Right lobe of liver (tissue), 6 donors: ENCODE results near the gene CUL9. TPM values are rescaled to one million over a fixed set of nuclear protein-coding genes. Genes with fewer than 3 reads are reported as not detected.

Source experiments
- ATAC-seq, 4 donors: fragments of 200-7000 bp; cut with Tn5 transposase; one replicate each; pipeline ENCODE4 v1.9.1; 2020; ENCODE audit warnings: mild to moderate bottlenecking in 4 of 4, moderate library complexity in 4 of 4
- DNase-seq, 3 donors: peaks; one replicate each; pipeline ENCODE4 v3.0.0-alpha.2; 2020
- H3K27ac ChIP-seq, 3 donors: fragments of 200-600 bp; one replicate each; pipeline ENCODE4 v1.8.0; 2022
- H3K27me3 ChIP-seq, 2 donors: fragments of 200-600 bp; one replicate each; pipeline ENCODE4 v1.8.0; 2022
- H3K36me3 ChIP-seq, 4 donors: fragments of 200-600 bp; sonication (generic) in 1 of 4; one replicate each; pipeline versions ENCODE4 v1.5.1 to v1.8.0; 2017 to 2022; ENCODE audit warnings: control low read depth in 1 of 4
- H3K4me1 ChIP-seq, 4 donors: fragments of 200-600 bp; sonication (generic) in 1 of 4; one replicate each; pipeline versions ENCODE4 v1.5.1 to v1.8.0; 2017 to 2022; ENCODE audit warnings: control low read depth in 1 of 4
- H3K4me3 ChIP-seq, 3 donors: fragments of 200-600 bp; one replicate each; pipeline ENCODE4 v1.8.0; 2022
- H3K9me3 ChIP-seq, 4 donors: fragments of 200-600 bp; sonication (generic) in 1 of 4; one replicate each; pipeline versions ENCODE4 v1.5.1 to v1.8.0; 2017 to 2022; ENCODE audit warnings: control low read depth in 1 of 4
- CTCF ChIP-seq, 4 donors: fragments of 200-600 bp in 3 of 4; fragments of 450-650 bp in 1 of 4; IDR thresholded peaks; one replicate each; pipeline versions ENCODE4 v1.5.1 to v1.8.0; 2016 to 2022; ENCODE audit warnings: antibody characterized with exemption in 4 of 4, mild to moderate bottlenecking in 2 of 4
- POLR2A ChIP-seq: fragments of 450-650 bp; IDR thresholded peaks from one replicate; pipeline ENCODE4 v1.6.1; 2017; ENCODE audit warnings: antibody characterized with exemption, mild to moderate bottlenecking
- WGBS: methylation state at CpG from one replicate; pipeline ENCODE4 v1.1.6; 2018; ENCODE audit warnings: low coverage, low lambda C conversion rate; ENCODE audit not compliant: insufficient coverage; ENCODE audit errors: missing lambda C conversion rate; 5-methylcytosine and 5-hydroxymethylcytosine counted together
- intact Hi-C, 2 donors: fragments of 100-400 bp; cut with DNase I; formaldehyde crosslinking; loops; one replicate each; pipeline versions ENCODE4 v1.11.2 to v1.14.1; 2022
- total RNA-seq, 6 experiments: library from RNA; depleted of rRNA in 2 of 6; stranded (reverse); fragments of >200 nt in 2 of 6; fragmentation: NEBNext Ultra II Directional in 3 of 6; extraction: Animal tissue kit (Norgen Biotek cat#: 25700) in 3 of 6; gene quantifications; one replicate each; pipeline versions ENCODE4 v1.1.0 to v1.2.4, GENCODE V29; 2016 to 2023
- donor health status: DM: no; HTN: yes; CAD: no.
- donor health status: DM: no; HTN: no; CAD: no.
- donor health status: DM: no; HTN: no; CAD: no.
- donor health status: DM: no; HTN: yes; CAD: no.
- donor health status: DM: no; HTN: yes; CAD: no.

Gene CUL9
- total RNA-seq, 6 experiments from 2014 or later, result 14.4 to 17.7 (median 15.2) TPM

- H3K27me3 ChIP-seq, result no peaks in the 10 kb centered on the region
- 73% methylated on average over 5 of the region's 5 CpGs for WGBS
- H3K4me1 ChIP-seq, result peaks cover 0 to 15% (median 0%) of the 10 kb centered on the region in 4 donors
- H3K4me3 ChIP-seq, result no peak overlapping the region
- ATAC-seq (no peak), DNase-seq (no peak)
- H3K36me3 ChIP-seq, result peaks cover 0 to 44% (median 19%) of the 10 kb centered on the region in 4 donors
- intact Hi-C loops, result no loop called here
- no peak overlapping the region for H3K27ac ChIP-seq
- TF ChIP-seq CTCF (IDR thresholded peaks at IDR 0.05) (no peak), POLR2A (no peak)
- H3K9me3 ChIP-seq, result no peaks in the 10 kb centered on the region
These were observed 1.0 kb upstream of the CUL9 start for GRCh38 chr6:43180985-43181384.

- 39% methylated on average over 9 of the region's 9 CpGs for WGBS
- TF ChIP-seq CTCF (IDR thresholded peaks at IDR 0.05) (no peak), POLR2A (no peak)
- peaks cover 0 to 15% (median 0%) of the 10 kb centered on the region in 4 donors for H3K4me1 ChIP-seq
- H3K27ac ChIP-seq, result peak overlapping the region in 2 of 3 donors; percentile 16 to 34
- H3K27me3 ChIP-seq, result no peaks in the 10 kb centered on the region
- H3K36me3 ChIP-seq, result peaks cover 0 to 38% (median 16%) of the 10 kb centered on the region in 4 donors
- ATAC-seq (no peak), DNase-seq (no peak)
- intact Hi-C loops, result no loop called here
- H3K4me3 ChIP-seq, result peak overlapping the region; percentile 66 to 71 (median 67)
- H3K9me3 ChIP-seq, result no peaks in the 10 kb centered on the region
These were observed 415 bp upstream of the CUL9 start for GRCh38 chr6:43181621-43181941.

GRCh38 chr6:43183441-43183840, 1.4 kb downstream of the CUL9 start:
- TF ChIP-seq CTCF (IDR thresholded peaks at IDR 0.05), result no peak
- no peak for TF ChIP-seq POLR2A
- WGBS, result 92% methylated on average over 4 of the region's 4 CpGs
- intact Hi-C loops, result no loop called here
- H3K4me1 ChIP-seq, result peaks cover 0 to 15% (median 0%) of the 10 kb centered on the region in 4 donors
- no peak overlapping the region for H3K4me3 ChIP-seq
- DNase-seq (no peak), ATAC-seq (no peak)
- H3K36me3 ChIP-seq, result peaks cover 0 to 34% (median 6%) of the 10 kb centered on the region in 4 donors
- no peak overlapping the region for H3K27ac ChIP-seq
- no peaks in the 10 kb centered on the region for H3K9me3 ChIP-seq
- H3K27me3 ChIP-seq, result no peaks in the 10 kb centered on the region

- intact Hi-C loops, result no loop called here
- no peak overlapping the region for H3K4me3 ChIP-seq
- TF ChIP-seq CTCF (IDR thresholded peaks at IDR 0.05) (no peak), POLR2A (no peak)
- H3K27ac ChIP-seq, result no peak overlapping the region
- H3K36me3 ChIP-seq, result peaks cover 0 to 24% (median 1%) of the 10 kb centered on the region in 4 donors
- H3K9me3 ChIP-seq, result no peaks in the 10 kb centered on the region
- peaks cover 0 to 15% (median 0%) of the 10 kb centered on the region in 4 donors for H3K4me1 ChIP-seq
- 77% methylated on average over 6 of the region's 21 CpGs for WGBS
- no peak for DNase-seq
- H3K27me3 ChIP-seq, result no peaks in the 10 kb centered on the region
- no peak for ATAC-seq
These were observed 2.4 kb downstream of the CUL9 start for GRCh38 chr6:43184268-43184985.
